Subcutaneous abdominal adipose tissue (tissue), 5 donors: Measurements from ENCODE around the gene CACNA2D1.

ENCODE experiments used
- H3K27ac ChIP-seq: one replicate; pipeline ENCODE4 v1.7.0; 2013; ENCODE audit warnings: low read depth, mild to moderate bottlenecking, inconsistent platforms, low read length, moderate library complexity
- H3K27me3 ChIP-seq, 5 donors: one replicate each; pipeline ENCODE4 v1.7.0; 2013; ENCODE audit warnings: low read length in 5 of 5, inconsistent platforms in 1 of 5; ENCODE audit not compliant: control insufficient read depth in 5 of 5, insufficient read depth in 4 of 5
- H3K36me3 ChIP-seq, 5 donors: one replicate each; pipeline ENCODE4 v1.7.0; 2013; ENCODE audit warnings: low read length in 5 of 5; ENCODE audit not compliant: control insufficient read depth in 5 of 5, insufficient read depth in 5 of 5
- H3K4me1 ChIP-seq, 5 donors: one replicate each; pipeline ENCODE4 v1.7.0; 2013; ENCODE audit warnings: low read length in 5 of 5, mild to moderate bottlenecking in 3 of 5, moderate library complexity in 1 of 5; ENCODE audit not compliant: control insufficient read depth in 5 of 5, insufficient read depth in 5 of 5
- H3K4me3 ChIP-seq, 5 donors: one replicate each; pipeline ENCODE4 v1.7.0; 2013; ENCODE audit warnings: low read length in 5 of 5, low read depth in 1 of 5
- H3K9ac ChIP-seq, 5 donors: one replicate each; pipeline ENCODE4 v1.7.0; 2013; ENCODE audit warnings: low read length in 5 of 5, mild to moderate bottlenecking in 4 of 5, moderate library complexity in 3 of 5
- H3K9me3 ChIP-seq, 5 donors: one replicate each; pipeline ENCODE4 v1.7.0; 2013; ENCODE audit warnings: low read length in 5 of 5; ENCODE audit not compliant: control insufficient read depth in 5 of 5
- donor health status: healthy.
- donor health status: healthy.
- donor health status: healthy.
- donor health status: healthy.
- donor health status: healthy.

Gene CACNA2D1

GRCh38 chr7:81929386-81929785 is 514.2 kb downstream of the CACNA2D1 start:
- no peaks in the 10 kb centered on the region for H3K9me3 ChIP-seq
- H3K4me3 ChIP-seq = no peak overlapping the region
- H3K27me3 ChIP-seq = no peaks in the 10 kb centered on the region
- no peaks in the 10 kb centered on the region for H3K36me3 ChIP-seq
- H3K4me1 ChIP-seq = no peaks in the 10 kb centered on the region
- H3K9ac ChIP-seq = no peak overlapping the region
- H3K27ac ChIP-seq = no peak overlapping the region

GRCh38 chr7:81926154-81926553 is 517.4 kb downstream of the CACNA2D1 start:
- Histone ChIP-seq H3K4me1 (no peaks in the 10 kb centered on the region), H3K9ac (no peak overlapping the region), H3K27ac (no peak overlapping the region), H3K9me3 (no peaks in the 10 kb centered on the region), H3K4me3 (no peak overlapping the region), H3K27me3 (no peaks in the 10 kb centered on the region), H3K36me3 (no peaks in the 10 kb centered on the region)

- Histone ChIP-seq H3K27ac (no peak overlapping the region), H3K27me3 (no peaks in the 10 kb centered on the region), H3K4me3 (no peak overlapping the region), H3K9ac (no peak overlapping the region), H3K4me1 (no peaks in the 10 kb centered on the region), H3K9me3 (peaks cover 0 to under 1% (median 0%) of the 10 kb centered on the region in 5 donors), H3K36me3 (no peaks in the 10 kb centered on the region)
Measured at GRCh38 chr7:81925530-81925929, 518.0 kb downstream of the CACNA2D1 start.

GRCh38 chr7:81924494-81924893 is 519.1 kb downstream of the CACNA2D1 start:
- no peak overlapping the region for H3K9ac ChIP-seq
- no peaks in the 10 kb centered on the region for H3K27me3 ChIP-seq
- H3K4me3 ChIP-seq = no peak overlapping the region
- H3K27ac ChIP-seq = no peak overlapping the region
- peaks cover 0 to 7% (median 0%) of the 10 kb centered on the region in 5 donors for H3K9me3 ChIP-seq
- no peaks in the 10 kb centered on the region for H3K4me1 ChIP-seq
- no peaks in the 10 kb centered on the region for H3K36me3 ChIP-seq

- Histone ChIP-seq H3K9me3 (peaks cover under 1 to 19% (median 6%) of the 10 kb centered on the region in 5 donors), H3K4me1 (no peaks in the 10 kb centered on the region), H3K36me3 (no peaks in the 10 kb centered on the region), H3K27me3 (no peaks in the 10 kb centered on the region), H3K9ac (no peak overlapping the region), H3K27ac (no peak overlapping the region), H3K4me3 (no peak overlapping the region)
Measured at GRCh38 chr7:81919494-81919893, 524.1 kb downstream of the CACNA2D1 start.

GRCh38 chr7:81908220-81908619 is 535.4 kb downstream of the CACNA2D1 start:
- no peak overlapping the region for H3K9ac ChIP-seq
- H3K4me3 ChIP-seq = no peak overlapping the region
- no peaks in the 10 kb centered on the region for H3K27me3 ChIP-seq
- H3K4me1 ChIP-seq = no peaks in the 10 kb centered on the region
- no peaks in the 10 kb centered on the region for H3K36me3 ChIP-seq
- H3K9me3 ChIP-seq = peaks cover 0 to 7% (median 0%) of the 10 kb centered on the region in 5 donors
- H3K27ac ChIP-seq = no peak overlapping the region

- Histone ChIP-seq H3K4me1 (no peaks in the 10 kb centered on the region), H3K27ac (no peak overlapping the region), H3K27me3 (no peaks in the 10 kb centered on the region), H3K36me3 (no peaks in the 10 kb centered on the region), H3K9ac (no peak overlapping the region), H3K9me3 (peaks cover 0 to 4% (median 0%) of the 10 kb centered on the region in 5 donors), H3K4me3 (no peak overlapping the region)
Measured at GRCh38 chr7:81903115-81903514, 540.5 kb downstream of the CACNA2D1 start.

- Histone ChIP-seq H3K36me3 (no peaks in the 10 kb centered on the region), H3K9me3 (peaks cover 0 to 4% (median 2%) of the 10 kb centered on the region in 5 donors), H3K27me3 (no peaks in the 10 kb centered on the region), H3K4me1 (no peaks in the 10 kb centered on the region), H3K27ac (no peak overlapping the region), H3K9ac (no peak overlapping the region), H3K4me3 (no peak overlapping the region)
Measured at GRCh38 chr7:81902536-81902935, 541.0 kb downstream of the CACNA2D1 start.
